HepG2 (cell line): ENCODE results near the gene SHISAL1. TPM values are rescaled to one million over a fixed set of nuclear protein-coding genes. Genes with fewer than 3 reads are reported as not detected.

Experiments used
- ATAC-seq: fragments of 200-7000 bp; cut with Tn5 transposase; 3 replicates; pipeline ENCODE4 v1.9.1; 2020; ENCODE audit warnings: mild to moderate bottlenecking, moderate library complexity
- BruUV-seq: library from RNA; stranded (reverse); fragments of 400-500 nt; replicated peaks from 2 replicates; lab custom pipeline; 2021; lab: Mats Ljungman, UMichigan
- CTCF ChIA-PET: fragments of 300-600 bp; formaldehyde crosslinking; extraction: SDS; loops from one replicate; lab custom pipeline; 2021; ENCODE audit warnings: low total read pairs, inconsistent platforms, low intra/inter-chr PET ratio; lab: Yijun Ruan, JAX
- POLR2A ChIA-PET: fragments of 350-600 bp; sonication (Branson Sonifier 250); formaldehyde crosslinking; loops from one replicate; lab custom pipeline; 2020; ENCODE audit warnings: antibody characterized with exemption, inconsistent platforms; lab: Yijun Ruan, JAX
- DNase-seq: peaks from one replicate; pipeline ENCODE4 v3.0.0-alpha.2; 2015; ENCODE audit warnings: low spot score
- FAIRE-seq: peaks from 3 replicates; lab custom pipeline; 2011; peaks lifted over from hg19 to GRCh38; lab: Jason Lieb, UNC
- H2AFZ ChIP-seq: one replicate; pipeline ENCODE4 v1.6.1; 2011; ENCODE audit warnings: low read length, inconsistent platforms
- H3K27ac ChIP-seq: fragments of 300-600 bp; 3 replicates; pipeline ENCODE4 v1.8.0; 2011; ENCODE audit warnings: mixed run types, mild to moderate bottlenecking, mixed read lengths, low read length, inconsistent platforms; ENCODE audit not compliant: insufficient read depth; ENCODE audit errors: extremely low read length
- H3K27me3 ChIP-seq, 2 experiments: fragments of 200-600 bp in 1 of 2; 2 replicates in 1 of 2; 3 replicates in 1 of 2; pipeline versions ENCODE4 v1.6.0 to v1.8.0; 2011; ENCODE audit warnings: low read length in 2 of 2, mild to moderate bottlenecking in 2 of 2, moderate library complexity in 2 of 2, inconsistent platforms in 1 of 2; ENCODE audit not compliant: insufficient read depth in 2 of 2, control insufficient read depth in 1 of 2
- H3K36me3 ChIP-seq, 2 experiments: fragments of 200-600 bp in 1 of 2; replicated peaks in 1 of 2; 2 replicates in 1 of 2; 3 replicates in 1 of 2; pipeline versions ENCODE4 v1.5.1 to v1.8.0; 2011; ENCODE audit warnings: low read length in 2 of 2, inconsistent platforms in 1 of 2; ENCODE audit not compliant: insufficient read depth in 2 of 2, control insufficient read depth in 1 of 2
- H3K4me1 ChIP-seq: 2 replicates; pipeline ENCODE4 v1.5.1; 2012; ENCODE audit warnings: low read length, inconsistent platforms; ENCODE audit not compliant: insufficient read depth
- H3K4me2 ChIP-seq: 2 replicates; pipeline ENCODE4 v1.6.0; 2011; ENCODE audit warnings: low read depth, low read length, inconsistent platforms
- H3K4me3 ChIP-seq, 3 experiments: fragments of 200-600 bp in 1 of 3; sonication (generic), shearing (Covaris generic) in 1 of 3; replicated peaks in 1 of 3; 2 replicates each; pipeline ENCODE4 v1.5.1; 2011 to 2016; ENCODE audit warnings: low read length in 3 of 3, inconsistent platforms in 2 of 3, low read depth in 2 of 3, mild to moderate bottlenecking in 2 of 3, control low read depth in 1 of 3, mixed read lengths in 1 of 3; ENCODE audit not compliant: insufficient read depth in 1 of 3
- H3K79me2 ChIP-seq: one replicate; pipeline ENCODE4 v1.6.1; 2011; ENCODE audit warnings: low read length, inconsistent platforms; ENCODE audit not compliant: insufficient read depth
- H3K9ac ChIP-seq: 2 replicates; pipeline ENCODE4 v1.6.0; 2011; ENCODE audit warnings: mild to moderate bottlenecking, low read depth, low read length, inconsistent platforms; ENCODE audit not compliant: insufficient read depth
- H3K9me3 ChIP-seq: 2 replicates; pipeline ENCODE4 v1.5.1; 2012; ENCODE audit warnings: mild to moderate bottlenecking, low read length
- H4K20me1 ChIP-seq: 2 replicates; pipeline ENCODE4 v1.6.0; 2011; ENCODE audit warnings: inconsistent platforms, mild to moderate bottlenecking, low read length, moderate library complexity; ENCODE audit not compliant: insufficient read depth
- AHR ChIP-seq: IDR thresholded peaks from 2 replicates; pipeline ENCODE4 v1.6.1; 2018; ENCODE audit warnings: missing genetic modification reagents, missing compliant biosample characterization
- RXRA ChIP-seq: sonication (generic); formaldehyde crosslinking; IDR thresholded peaks from 2 replicates; pipeline ENCODE4 v1.5.1; 2020; ENCODE audit warnings: missing genetic modification reagents
- SALL1 ChIP-seq: sonication (generic); formaldehyde crosslinking; IDR thresholded peaks from 2 replicates; pipeline ENCODE4 v1.8.0; 2022; ENCODE audit warnings: mild to moderate bottlenecking, missing genetic modification reagents
- SMAD9 ChIP-seq: sonication (generic); formaldehyde crosslinking; IDR thresholded peaks from 2 replicates; pipeline ENCODE4 v1.5.1; 2020; ENCODE audit warnings: mild to moderate bottlenecking, missing genetic modification reagents
- SRF ChIP-seq: IDR thresholded peaks from 2 replicates; pipeline ENCODE4 v1.6.1; 2011; ENCODE audit warnings: mild to moderate bottlenecking, low read depth, low read length, moderate library complexity
- ZBTB7B ChIP-seq: sonication (generic); formaldehyde crosslinking; IDR thresholded peaks from 2 replicates; pipeline ENCODE4 v1.4.0; 2020; ENCODE audit warnings: missing genetic modification reagents
- ZBTB8A ChIP-seq: sonication (generic); formaldehyde crosslinking; IDR thresholded peaks from 2 replicates; pipeline ENCODE4 v1.4.0; 2020; ENCODE audit warnings: mild to moderate bottlenecking, low read depth, missing genetic modification reagents, borderline replicate concordance
- ZFP90 ChIP-seq: sonication (generic); formaldehyde crosslinking; IDR thresholded peaks from 2 replicates; pipeline ENCODE4 v1.8.0; 2022; ENCODE audit warnings: missing genetic modification reagents, mild to moderate bottlenecking, inconsistent platforms, borderline replicate concordance
- ZNF230 ChIP-seq: sonication (generic); formaldehyde crosslinking; IDR thresholded peaks from 2 replicates; pipeline ENCODE4 v1.4.0; 2020; ENCODE audit warnings: mild to moderate bottlenecking, missing genetic modification reagents
- ZNF296 ChIP-seq: sonication (generic); formaldehyde crosslinking; conservative IDR thresholded peaks from 2 replicates; pipeline ENCODE4 v1.5.0; 2020; ENCODE audit warnings: mild to moderate bottlenecking, missing genetic modification reagents
- ZNF367 ChIP-seq: sonication (generic); formaldehyde crosslinking; IDR thresholded peaks from 2 replicates; pipeline ENCODE4 v1.4.0; 2020; ENCODE audit warnings: missing genetic modification reagents, borderline replicate concordance
- WGBS: methylation state at CpG from one replicate; pipeline ENCODE4 v1.1.6; 2017; ENCODE audit warnings: low lambda C conversion rate; 5-methylcytosine and 5-hydroxymethylcytosine counted together
- in situ Hi-C: cut with HindIII; loops from 2 replicates; pipeline ENCODE4 v1.10.0; 2017; ENCODE audit warnings: low pct_unique_long_range_greater_than_20kb; ENCODE audit not compliant: extremely low pct_ligation_motif_present
- intact Hi-C: fragments of 100-400 bp; cut with micrococcal nuclease; formaldehyde crosslinking; loops from one replicate; pipeline ENCODE4 v1.10.0; 2022; ENCODE audit not compliant: unreplicated experiment
- polyA plus RNA-seq, 8 experiments: library from polyadenylated mRNA; depleted of rRNA in 3 of 8; stranded (reverse) in 7 of 8; unstranded in 1 of 8; fragments of >200 nt; fragmentation: Illumina TruSeq in 4 of 8; extraction: Trizol in 4 of 8; gene quantifications; 2 replicates each; pipeline versions ENCODE4 v1.2.1 to v1.2.3, GENCODE V29; 2011 to 2016; ENCODE audit warnings: low read depth in 4 of 8, missing spikeins in 1 of 8, mixed read lengths in 1 of 8; ENCODE audit not compliant: insufficient read depth in 1 of 8
- total RNA-seq, 5 experiments: library from RNA; depleted of rRNA; stranded (reverse); fragments of >200 nt; fragmentation: Illumina TruSeq; extraction: Trizol; gene quantifications; 2 replicates each; pipeline ENCODE4 v1.2.3, GENCODE V29; 2016; ENCODE audit warnings: low read depth in 1 of 5
- TF ChIP-seq, protein P1 (sequence below): sonication (generic); formaldehyde crosslinking; conservative IDR thresholded peaks from 2 replicates; pipeline ENCODE4 v1.4.0; 2020; ENCODE audit warnings: mild to moderate bottlenecking, missing genetic modification reagents, moderate library complexity
- TF ChIP-seq, protein P2 (sequence below): sonication (generic); formaldehyde crosslinking; conservative IDR thresholded peaks from 2 replicates; pipeline ENCODE4 v1.5.0; 2020; ENCODE audit warnings: missing genetic modification reagents

The SHISAL1 gene
- total and polyA plus RNA-seq, 2 of the 13 experiments (the other 11 are each of a cell fraction or from before 2014, with no cell fraction given), result not detected

DNA sequence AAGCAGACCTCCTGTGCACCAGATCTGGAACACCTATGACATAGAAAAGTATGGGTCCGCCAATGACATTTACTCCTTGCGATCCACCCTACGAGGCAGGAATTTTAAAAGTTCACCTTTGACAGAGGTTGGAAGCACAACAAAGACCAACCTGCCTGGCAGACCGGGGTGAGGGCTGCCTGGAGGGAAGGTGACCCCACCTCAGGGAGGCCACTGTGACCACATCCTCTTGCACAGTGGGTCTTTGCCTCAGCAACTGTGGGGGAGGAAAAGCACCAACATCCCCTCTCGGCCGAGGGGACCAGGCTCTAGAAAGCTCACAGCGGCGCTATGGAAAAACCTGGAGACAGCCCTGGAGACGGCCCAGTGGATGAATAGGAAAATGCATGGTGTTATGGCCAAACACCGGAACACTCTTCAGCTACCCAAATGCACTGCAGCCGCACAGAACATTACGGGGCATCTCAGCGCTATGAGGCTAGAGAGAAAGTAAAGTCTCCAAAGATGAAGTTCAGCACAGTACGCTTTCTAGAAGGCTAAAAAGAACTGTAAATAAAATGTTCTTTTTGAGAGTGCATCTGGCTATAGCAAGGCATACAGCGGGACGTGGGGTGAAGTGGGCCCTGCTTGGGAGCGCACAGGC is 1.8 kb upstream of the SHISAL1 start:
- FAIRE-seq (no peak), ATAC-seq (peak; percentile 25; the same call in 1 of the 3 replicates), DNase-seq (no peak)
- WGBS, result 33% methylated on average over 17 of the region's 17 CpGs
- Histone ChIP-seq H3K4me1 (no peaks in the 10 kb centered on the region), H3K36me3 (no peaks in the 10 kb centered on the region), H3K79me2 (no peaks in the 10 kb centered on the region), H3K27me3 (peaks cover 10 to 32% of the 10 kb centered on the region in 2 experiments; a peak in 4 of 5 replicates), H3K9ac (no peak overlapping the region), H3K9me3 (no peaks in the 10 kb centered on the region), H3K27ac (no peak overlapping the region), H4K20me1 (no peaks in the 10 kb centered on the region), H3K4me2 (no peak overlapping the region), H2AFZ (no peak overlapping the region), H3K4me3 (no peak overlapping the region)
- ChIA-PET POLR2A (no interaction called here), CTCF (no interaction called here)
- in situ Hi-C loops, result no loop called here
- no TSS peak for BruUV-seq
- intact Hi-C loops, result no loop called here
- no peak for TF ChIP-seq ZFP90 (CRISPR knock-in tag)
- no peak for TF ChIP-seq RXRA (CRISPR knock-in tag)
- no peak for TF ChIP-seq SRF
- TF ChIP-seq, protein P1, sequence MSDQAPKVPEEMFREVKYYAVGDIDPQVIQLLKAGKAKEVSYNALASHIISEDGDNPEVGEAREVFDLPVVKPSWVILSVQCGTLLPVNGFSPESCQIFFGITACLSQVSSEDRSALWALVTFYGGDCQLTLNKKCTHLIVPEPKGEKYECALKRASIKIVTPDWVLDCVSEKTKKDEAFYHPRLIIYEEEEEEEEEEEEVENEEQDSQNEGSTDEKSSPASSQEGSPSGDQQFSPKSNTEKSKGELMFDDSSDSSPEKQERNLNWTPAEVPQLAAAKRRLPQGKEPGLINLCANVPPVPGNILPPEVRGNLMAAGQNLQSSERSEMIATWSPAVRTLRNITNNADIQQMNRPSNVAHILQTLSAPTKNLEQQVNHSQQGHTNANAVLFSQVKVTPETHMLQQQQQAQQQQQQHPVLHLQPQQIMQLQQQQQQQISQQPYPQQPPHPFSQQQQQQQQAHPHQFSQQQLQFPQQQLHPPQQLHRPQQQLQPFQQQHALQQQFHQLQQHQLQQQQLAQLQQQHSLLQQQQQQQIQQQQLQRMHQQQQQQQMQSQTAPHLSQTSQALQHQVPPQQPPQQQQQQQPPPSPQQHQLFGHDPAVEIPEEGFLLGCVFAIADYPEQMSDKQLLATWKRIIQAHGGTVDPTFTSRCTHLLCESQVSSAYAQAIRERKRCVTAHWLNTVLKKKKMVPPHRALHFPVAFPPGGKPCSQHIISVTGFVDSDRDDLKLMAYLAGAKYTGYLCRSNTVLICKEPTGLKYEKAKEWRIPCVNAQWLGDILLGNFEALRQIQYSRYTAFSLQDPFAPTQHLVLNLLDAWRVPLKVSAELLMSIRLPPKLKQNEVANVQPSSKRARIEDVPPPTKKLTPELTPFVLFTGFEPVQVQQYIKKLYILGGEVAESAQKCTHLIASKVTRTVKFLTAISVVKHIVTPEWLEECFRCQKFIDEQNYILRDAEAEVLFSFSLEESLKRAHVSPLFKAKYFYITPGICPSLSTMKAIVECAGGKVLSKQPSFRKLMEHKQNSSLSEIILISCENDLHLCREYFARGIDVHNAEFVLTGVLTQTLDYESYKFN (CRISPR knock-in tag), result no peak
- no peak for TF ChIP-seq SMAD9 (CRISPR knock-in tag)
- no peak for TF ChIP-seq ZNF296 (CRISPR knock-in tag)
- no peak for TF ChIP-seq ZNF230 (CRISPR knock-in tag)
- no peak for TF ChIP-seq ZBTB8A (CRISPR knock-in tag)
- TF ChIP-seq, protein P2, sequence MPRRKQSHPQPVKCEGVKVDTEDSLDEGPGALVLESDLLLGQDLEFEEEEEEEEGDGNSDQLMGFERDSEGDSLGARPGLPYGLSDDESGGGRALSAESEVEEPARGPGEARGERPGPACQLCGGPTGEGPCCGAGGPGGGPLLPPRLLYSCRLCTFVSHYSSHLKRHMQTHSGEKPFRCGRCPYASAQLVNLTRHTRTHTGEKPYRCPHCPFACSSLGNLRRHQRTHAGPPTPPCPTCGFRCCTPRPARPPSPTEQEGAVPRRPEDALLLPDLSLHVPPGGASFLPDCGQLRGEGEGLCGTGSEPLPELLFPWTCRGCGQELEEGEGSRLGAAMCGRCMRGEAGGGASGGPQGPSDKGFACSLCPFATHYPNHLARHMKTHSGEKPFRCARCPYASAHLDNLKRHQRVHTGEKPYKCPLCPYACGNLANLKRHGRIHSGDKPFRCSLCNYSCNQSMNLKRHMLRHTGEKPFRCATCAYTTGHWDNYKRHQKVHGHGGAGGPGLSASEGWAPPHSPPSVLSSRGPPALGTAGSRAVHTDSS (CRISPR knock-in tag), result no peak
- no peak for TF ChIP-seq AHR (CRISPR knock-in tag)
- no peak for TF ChIP-seq ZBTB7B
- no peak for TF ChIP-seq SALL1 (CRISPR knock-in tag)
- TF ChIP-seq ZNF367 (CRISPR knock-in tag), result no peak
